Astrocyte of the cerebellum (primary cell): ENCODE results near the gene DEFB129.

Experiments
- DNase-seq: peaks from one replicate; pipeline ENCODE4 v3.0.0-alpha.2; 2011; ENCODE audit warnings: low read depth
- H3K4me3 ChIP-seq: 2 replicates; pipeline ENCODE4 v1.5.1; 2011; ENCODE audit warnings: mild to moderate bottlenecking, low read depth, low read length, moderate library complexity
- in situ Hi-C: cut with HindIII; loops from 2 replicates; pipeline ENCODE4 v1.10.0; 2017; ENCODE audit warnings: low sequenced_read_pairs
- TF ChIP-seq, protein P1 (sequence below): IDR thresholded peaks from 2 replicates; pipeline ENCODE4 v1.5.1; 2012; ENCODE audit warnings: low read length, low read depth, moderate library complexity, mild to moderate bottlenecking; ENCODE audit errors: missing control alignments

DEFB129 gene

DNA sequence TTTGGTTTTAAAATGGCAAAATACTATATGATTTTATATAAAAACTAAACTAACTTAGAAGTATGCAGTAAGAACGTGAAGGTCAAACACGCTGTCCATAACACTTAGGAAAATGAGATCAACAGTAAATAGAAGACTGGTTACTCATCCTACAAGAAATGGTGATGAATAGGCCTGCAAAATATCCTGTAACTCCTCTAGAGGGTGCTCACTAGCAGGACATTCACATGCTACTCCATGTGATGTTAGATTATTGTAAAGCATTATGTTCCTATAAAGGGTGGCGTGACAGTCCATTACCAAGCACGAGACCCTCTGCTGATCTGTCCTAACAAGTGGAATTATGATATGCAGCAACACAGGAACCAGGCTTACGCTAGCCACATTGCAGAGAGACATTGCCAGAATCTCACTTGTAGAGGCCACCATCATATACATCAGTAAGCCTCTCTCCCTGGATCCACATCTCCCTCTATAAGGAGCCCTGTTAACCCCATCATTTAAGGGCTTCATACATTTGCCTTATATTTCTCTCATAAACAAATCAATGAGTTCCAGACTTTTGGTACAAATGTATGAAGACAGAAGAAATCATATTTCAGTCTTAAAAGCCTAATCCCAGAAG lies 18.0 kb upstream of the DEFB129 start:
- no peak overlapping the region for H3K4me3 ChIP-seq
- in situ Hi-C loops = no loop called here
- TF ChIP-seq, protein P1, sequence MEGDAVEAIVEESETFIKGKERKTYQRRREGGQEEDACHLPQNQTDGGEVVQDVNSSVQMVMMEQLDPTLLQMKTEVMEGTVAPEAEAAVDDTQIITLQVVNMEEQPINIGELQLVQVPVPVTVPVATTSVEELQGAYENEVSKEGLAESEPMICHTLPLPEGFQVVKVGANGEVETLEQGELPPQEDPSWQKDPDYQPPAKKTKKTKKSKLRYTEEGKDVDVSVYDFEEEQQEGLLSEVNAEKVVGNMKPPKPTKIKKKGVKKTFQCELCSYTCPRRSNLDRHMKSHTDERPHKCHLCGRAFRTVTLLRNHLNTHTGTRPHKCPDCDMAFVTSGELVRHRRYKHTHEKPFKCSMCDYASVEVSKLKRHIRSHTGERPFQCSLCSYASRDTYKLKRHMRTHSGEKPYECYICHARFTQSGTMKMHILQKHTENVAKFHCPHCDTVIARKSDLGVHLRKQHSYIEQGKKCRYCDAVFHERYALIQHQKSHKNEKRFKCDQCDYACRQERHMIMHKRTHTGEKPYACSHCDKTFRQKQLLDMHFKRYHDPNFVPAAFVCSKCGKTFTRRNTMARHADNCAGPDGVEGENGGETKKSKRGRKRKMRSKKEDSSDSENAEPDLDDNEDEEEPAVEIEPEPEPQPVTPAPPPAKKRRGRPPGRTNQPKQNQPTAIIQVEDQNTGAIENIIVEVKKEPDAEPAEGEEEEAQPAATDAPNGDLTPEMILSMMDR = peak; percentile 63
- DNase-seq = peak; percentile 33

DNA sequence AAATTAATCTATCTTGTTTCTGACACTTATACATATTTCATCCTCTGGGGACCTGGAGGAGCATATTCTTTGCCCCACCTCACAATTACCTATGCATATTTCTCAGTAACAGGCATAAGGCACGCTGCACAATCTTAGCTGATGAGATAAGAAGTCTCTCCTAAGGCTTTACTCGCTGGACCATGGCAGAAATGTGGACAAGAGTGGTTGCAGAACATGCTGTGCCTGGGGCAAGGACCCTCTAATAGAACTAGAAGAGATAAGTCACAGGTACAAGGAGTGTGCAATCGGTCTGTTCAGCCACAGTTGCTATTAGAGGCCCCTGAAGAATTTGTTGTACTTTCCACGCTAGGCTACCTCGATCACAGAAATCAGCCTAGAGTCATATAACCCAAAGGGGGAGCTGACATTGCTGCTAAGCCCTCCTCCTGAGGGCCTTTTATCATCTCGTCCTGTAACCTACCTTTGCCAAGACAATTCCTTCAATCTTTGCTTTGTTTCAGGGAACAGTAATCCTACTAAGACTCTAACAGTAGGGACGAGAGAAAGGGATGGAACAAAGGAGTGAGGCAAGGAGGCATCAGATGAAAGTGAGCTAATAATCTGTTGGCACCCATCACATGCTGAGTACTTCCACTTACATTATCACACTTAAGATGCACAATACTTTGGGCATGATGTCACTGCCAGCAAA lies 16.1 kb upstream of the DEFB129 start:
- TF ChIP-seq, protein P1 = no peak
- in situ Hi-C loops = no loop called here
- no peak for DNase-seq

DNA sequence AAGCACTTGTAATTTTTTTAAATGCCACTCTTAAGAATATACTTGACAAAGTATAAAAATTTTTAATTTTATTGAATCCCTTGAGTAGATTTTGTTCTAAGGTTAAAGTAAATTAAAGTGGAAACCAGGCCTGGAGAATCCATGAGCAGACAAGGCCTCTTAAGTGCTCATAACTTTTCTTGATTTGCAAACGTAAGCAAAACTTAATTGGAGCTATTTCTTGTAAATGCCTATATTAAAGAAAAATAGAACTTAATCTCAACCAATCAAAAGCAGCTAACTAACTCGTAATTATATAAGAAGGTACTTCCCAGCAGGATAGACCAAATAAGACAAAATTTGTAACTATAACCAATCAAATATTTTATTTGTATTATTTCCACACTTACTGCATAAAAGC lies 12.7 kb upstream of the DEFB129 start:
- no peak overlapping the region for H3K4me3 ChIP-seq
- in situ Hi-C loops = no loop called here
- TF ChIP-seq, protein P1 = no peak
- no peak for DNase-seq

More for the DNA sequence above, 16.1 kb upstream of the DEFB129 start:
- no peak overlapping the region for H3K4me3 ChIP-seq

DNA sequence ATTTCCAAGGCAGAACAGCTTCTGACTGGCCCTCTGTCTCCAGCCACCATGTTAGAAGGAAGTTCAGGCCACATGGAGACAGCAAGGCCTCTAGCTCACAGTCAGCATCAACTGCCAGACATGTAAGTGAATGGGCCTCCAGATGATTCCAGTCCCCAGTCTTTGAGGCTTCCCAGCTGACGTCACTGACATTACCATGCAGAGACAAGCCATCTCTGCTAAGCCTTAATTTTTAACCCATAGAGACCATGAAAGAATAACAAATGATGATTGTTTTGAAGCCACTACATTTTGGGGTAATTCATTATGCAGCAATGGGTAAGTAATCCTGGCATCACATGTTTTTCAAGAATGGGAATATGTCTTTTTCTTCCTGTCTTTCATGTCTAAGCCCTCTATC lies 11.3 kb upstream of the DEFB129 start:
- DNase-seq = no peak
- no peak overlapping the region for H3K4me3 ChIP-seq
- in situ Hi-C loops = no loop called here
- TF ChIP-seq, protein P1 = no peak

DNA sequence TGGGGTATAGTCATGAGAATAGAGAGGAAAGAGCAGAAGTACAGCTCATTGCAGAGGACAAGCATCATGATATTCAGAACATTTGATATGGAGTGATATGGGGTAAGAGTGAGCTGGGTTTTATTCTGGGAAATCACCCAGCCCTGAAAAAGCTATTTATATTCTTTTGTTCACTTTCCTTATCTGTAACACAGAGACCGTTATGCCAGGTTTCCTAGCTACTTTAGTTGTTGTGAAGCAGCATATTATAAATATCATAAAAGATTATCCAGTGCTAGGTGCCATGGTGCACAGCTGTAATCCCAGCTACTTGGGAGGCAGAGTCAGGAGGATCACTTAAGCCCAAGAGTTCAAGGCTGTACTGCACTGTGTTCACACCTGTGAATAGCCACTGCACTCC lies 9.8 kb upstream of the DEFB129 start:
- in situ Hi-C loops = no loop called here
- H3K4me3 ChIP-seq = no peak overlapping the region
- no peak for DNase-seq
- TF ChIP-seq, protein P1 = no peak

DNA sequence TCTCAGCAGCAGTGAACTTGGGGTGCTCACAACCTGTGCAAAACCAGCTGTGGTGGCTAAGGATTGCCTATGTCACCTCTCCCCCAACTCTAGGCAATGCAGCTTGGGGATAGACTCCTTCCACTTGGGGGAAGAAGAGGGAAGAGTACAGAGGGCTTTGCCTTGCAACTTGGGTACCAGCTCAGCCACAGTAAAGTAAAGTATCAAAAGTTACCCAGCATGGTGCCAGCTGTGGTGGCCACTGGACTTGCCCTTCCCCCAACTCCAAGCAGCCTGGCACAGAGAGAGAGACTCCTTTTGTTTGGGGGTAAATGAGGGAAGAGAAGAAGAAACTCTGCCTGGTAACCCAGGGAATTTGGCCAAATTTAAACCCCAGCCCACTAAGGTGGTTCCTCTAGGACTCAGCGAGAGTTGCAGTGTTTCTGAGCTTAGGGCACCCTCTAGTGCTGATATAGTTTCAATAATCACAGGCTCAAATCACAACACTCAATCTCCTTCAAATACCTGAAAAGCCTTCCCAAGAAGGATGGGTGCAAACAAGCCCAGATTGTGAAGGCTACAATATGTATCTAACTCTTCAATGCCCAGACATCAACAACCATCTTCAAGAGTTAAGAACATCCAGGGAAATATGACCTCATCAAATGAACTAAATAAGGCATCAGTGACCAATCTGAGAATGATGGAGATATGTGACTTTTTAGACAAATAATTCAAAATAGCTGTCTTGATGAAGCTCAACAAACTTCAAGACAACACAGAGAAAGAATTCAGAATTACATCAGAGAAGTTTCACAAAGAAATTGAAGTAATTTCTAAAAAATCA lies 7.6 kb upstream of the DEFB129 start:
- in situ Hi-C loops = no loop called here
- no peak overlapping the region for H3K4me3 ChIP-seq
- no peak for DNase-seq
- TF ChIP-seq, protein P1 = peak; percentile 30
